Transverse colon (tissue), 4 donors: ENCODE results near the gene KLHDC7B. TPM values are rescaled to one million over a fixed set of nuclear protein-coding genes. Genes with fewer than 3 reads are reported as not detected.

ENCODE experiments used
- DNase-seq: peaks from one replicate; pipeline ENCODE4 v3.0.0-alpha.2; 2019
- H3K27ac ChIP-seq, 4 donors: fragments of 200-600 bp; sonication (generic); 2 replicates each; pipeline ENCODE4 v1.5.1; 2016 to 2018; ENCODE audit warnings: inconsistent platforms in 4 of 4
- H3K27me3 ChIP-seq: fragments of 200-600 bp; sonication (generic); 2 replicates; pipeline ENCODE4 v1.5.1; 2017; ENCODE audit warnings: inconsistent platforms
- H3K36me3 ChIP-seq, 4 donors: fragments of 200-600 bp; sonication (generic); 2 replicates each; pipeline ENCODE4 v1.5.1; 2017 to 2019; ENCODE audit warnings: inconsistent platforms in 4 of 4
- H3K4me1 ChIP-seq, 4 donors: fragments of 200-600 bp; sonication (generic); 2 replicates each; pipeline ENCODE4 v1.5.1; 2017 to 2020; ENCODE audit warnings: inconsistent platforms in 4 of 4
- H3K4me3 ChIP-seq, 4 donors: fragments of 200-600 bp; sonication (generic); 1 replicate in 1 of 4; 2 replicates in 3 of 4; pipeline versions ENCODE4 v1.5.1 to v1.6.1; 2017 to 2019; ENCODE audit warnings: inconsistent platforms in 4 of 4
- H3K9me3 ChIP-seq, 2 donors: fragments of 200-600 bp; sonication (generic); 2 replicates each; pipeline ENCODE4 v1.5.1; 2017 to 2019; ENCODE audit warnings: inconsistent platforms in 2 of 2
- CTCF ChIP-seq, 5 experiments: fragments of 200-600 bp in 3 of 5; fragments of 450-650 bp in 2 of 5; sonication (generic) in 3 of 5; IDR thresholded peaks; 1 replicate in 2 of 5; 2 replicates in 3 of 5; pipeline ENCODE4 v1.5.1; 2016 to 2017; ENCODE audit warnings: antibody characterized with exemption in 5 of 5, inconsistent platforms in 3 of 5, mild to moderate bottlenecking in 2 of 5, moderate library complexity in 1 of 5
- EP300 ChIP-seq: sonication (generic); formaldehyde crosslinking; IDR thresholded peaks from one replicate; pipeline ENCODE4 v1.6.1; 2017; ENCODE audit warnings: antibody characterized with exemption, low read depth
- POLR2A ChIP-seq: fragments of 450-650 bp; IDR thresholded peaks from one replicate; pipeline ENCODE4 v1.6.1; 2016; ENCODE audit warnings: antibody characterized with exemption, mild to moderate bottlenecking, moderate library complexity
- POLR2AphosphoS5 ChIP-seq, 3 donors: sonication (generic); formaldehyde crosslinking; IDR thresholded peaks; one replicate each; pipeline ENCODE4 v1.6.1; 2016; ENCODE audit warnings: antibody characterized with exemption in 3 of 3
- WGBS, 2 donors: methylation state at CpG; one replicate each; pipeline ENCODE4 v1.1.5; 2018; ENCODE audit warnings: low coverage in 1 of 2; 5-methylcytosine and 5-hydroxymethylcytosine counted together
- in situ Hi-C, 4 donors: fragments of 200-750 bp; cut with MboI; loops; one replicate each; pipeline versions ENCODE4 v1.15.0 to v1.15.1; 2017; ENCODE audit warnings: low sequenced_read_pairs in 3 of 4, low pct_ligation_motif_present in 1 of 4, low pct_unique_long_range_greater_than_20kb in 1 of 4
- intact Hi-C: fragments of 100-400 bp; cut with DNase I; formaldehyde crosslinking; loops from one replicate; pipeline ENCODE4 v1.15.1; 2023; ENCODE audit warnings: low total_unique reads
- total RNA-seq, 4 donors: library from RNA; depleted of rRNA; stranded (reverse); fragments of >200 nt; gene quantifications; one replicate each; pipeline ENCODE4 v1.1.0, GENCODE V29; 2016

The KLHDC7B gene
- total RNA-seq, 4 donors from 2014 or later = 0.14 to 1.5 (median 0.32) TPM; not detected in 1

GRCh38 chr22:50578776-50579310 is 33.1 kb downstream of the KLHDC7B start:
- in situ Hi-C loops = no loop called here
- peaks cover 15 to 30% (median 23%) of the 10 kb centered on the region in 4 donors for H3K4me1 ChIP-seq
- no peaks in the 10 kb centered on the region for H3K36me3 ChIP-seq
- intact Hi-C loops = no loop called here
- TF ChIP-seq EP300 = no peak
- TF ChIP-seq CTCF (IDR thresholded peaks at IDR 0.05) = no peak
- TF ChIP-seq POLR2A = no peak
- TF ChIP-seq POLR2AphosphoS5 (IDR thresholded peaks at IDR 0.05) = no peak
- no peak for DNase-seq
- WGBS, 2 donors = 76% methylated on average over 7 of the region's 8 CpGs; no CpG with 5 or more reads in 1 of the 2 donors
- H3K9me3 ChIP-seq = no peaks in the 10 kb centered on the region
- H3K4me3 ChIP-seq = no peak overlapping the region
- H3K27me3 ChIP-seq = no peaks in the 10 kb centered on the region
- H3K27ac ChIP-seq = no peak overlapping the region

- TF ChIP-seq POLR2A = no peak
- no peak for TF ChIP-seq EP300
- TF ChIP-seq POLR2AphosphoS5 (IDR thresholded peaks at IDR 0.05) = no peak
- TF ChIP-seq CTCF (IDR thresholded peaks at IDR 0.05) = no peak
- no peak for DNase-seq
- Histone ChIP-seq H3K4me3 (no peak overlapping the region), H3K36me3 (no peaks in the 10 kb centered on the region), H3K4me1 (peaks cover 15 to 31% (median 23%) of the 10 kb centered on the region in 4 donors), H3K27ac (no peak overlapping the region), H3K9me3 (no peaks in the 10 kb centered on the region), H3K27me3 (no peaks in the 10 kb centered on the region)
- intact Hi-C loops (no loop called here), in situ Hi-C loops (no loop called here)
- WGBS, 2 donors = 91 to 100% methylated on average over 3 to 4 of the region's 4 CpGs
Observed at GRCh38 chr22:50579752-50580151, 34.1 kb downstream of the KLHDC7B start.

- intact Hi-C loops (no loop called here), in situ Hi-C loops (no loop called here)
- no peaks in the 10 kb centered on the region for H3K9me3 ChIP-seq
- peak overlapping the region; percentile 71 to 89 (median 76) for H3K4me3 ChIP-seq
- no peak for DNase-seq
- peak overlapping the region; percentile 99 for H3K27ac ChIP-seq
- no peaks in the 10 kb centered on the region for H3K27me3 ChIP-seq
- no peak for TF ChIP-seq POLR2A
- no peak for TF ChIP-seq CTCF (IDR thresholded peaks at IDR 0.05)
- TF ChIP-seq POLR2AphosphoS5 (IDR thresholded peaks at IDR 0.05) = no peak
- no peak for TF ChIP-seq EP300
- no peaks in the 10 kb centered on the region for H3K36me3 ChIP-seq
- peaks cover 15 to 31% (median 23%) of the 10 kb centered on the region in 4 donors for H3K4me1 ChIP-seq
- WGBS, 2 donors = 92% methylated on average over 22 of the region's 22 CpGs; no CpG with 5 or more reads in 1 of the 2 donors
Observed at GRCh38 chr22:50581031-50581949, 35.6 kb downstream of the KLHDC7B start.

- intact Hi-C loops = no loop called here
- Histone ChIP-seq H3K27ac (peak overlapping the region; percentile 99), H3K27me3 (no peaks in the 10 kb centered on the region), H3K36me3 (no peaks in the 10 kb centered on the region), H3K9me3 (no peaks in the 10 kb centered on the region), H3K4me3 (peak overlapping the region; percentile 71 to 89 (median 76)), H3K4me1 (peaks cover 15 to 31% (median 23%) of the 10 kb centered on the region in 4 donors)
- WGBS, 2 donors = 6% methylated on average over 31 of the region's 39 CpGs; no CpG with 5 or more reads in 1 of the 2 donors
- no peak for TF ChIP-seq EP300
- no peak for TF ChIP-seq POLR2AphosphoS5 (IDR thresholded peaks at IDR 0.05)
- TF ChIP-seq POLR2A = no peak
- no peak for TF ChIP-seq CTCF (IDR thresholded peaks at IDR 0.05)
- peak; percentile 41 for DNase-seq
- in situ Hi-C loops = no loop called here
Observed at GRCh38 chr22:50581950-50582492, 36.3 kb downstream of the KLHDC7B start.
